LHCN-M2 (cell line): ENCODE results near the gene PPP3R1. TPM values are rescaled to one million over a fixed set of nuclear protein-coding genes. Genes with fewer than 3 reads are reported as not detected.

Experiments
- DNase-seq: peaks from one replicate; pipeline ENCODE4 v3.0.0-alpha.2; 2012; ENCODE audit warnings: low read depth
- total RNA-seq: library from RNA; depleted of rRNA; stranded (reverse); fragments of >200 nt; gene quantifications from 2 replicates; pipeline ENCODE4 v1.2.3, GENCODE V29; 2014; rRNA removed

The PPP3R1 gene
- total RNA-seq, 1 experiment from 2014 or later, result 23.5 TPM

DNA sequence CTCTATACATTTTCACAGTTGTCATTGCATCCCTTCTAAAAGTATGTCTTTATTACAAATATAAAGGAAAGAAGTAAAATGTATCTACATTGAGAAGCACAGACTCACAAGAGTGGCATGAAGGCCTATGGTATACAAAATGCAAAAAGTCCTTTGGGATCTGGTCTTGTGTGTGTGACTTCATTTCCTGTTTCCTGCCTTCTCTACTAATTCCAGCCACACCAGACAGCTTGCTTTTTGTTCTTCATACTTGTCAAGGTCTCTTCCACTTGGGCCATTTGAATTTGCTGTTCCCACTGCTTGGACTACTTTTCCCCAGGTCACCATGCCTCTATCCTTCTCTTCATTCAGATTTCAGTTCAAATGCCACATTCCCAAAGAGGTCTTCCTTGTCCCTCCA lies 101.3 kb downstream of the PPP3R1 start:
- DNase-seq, result no peak

DNA sequence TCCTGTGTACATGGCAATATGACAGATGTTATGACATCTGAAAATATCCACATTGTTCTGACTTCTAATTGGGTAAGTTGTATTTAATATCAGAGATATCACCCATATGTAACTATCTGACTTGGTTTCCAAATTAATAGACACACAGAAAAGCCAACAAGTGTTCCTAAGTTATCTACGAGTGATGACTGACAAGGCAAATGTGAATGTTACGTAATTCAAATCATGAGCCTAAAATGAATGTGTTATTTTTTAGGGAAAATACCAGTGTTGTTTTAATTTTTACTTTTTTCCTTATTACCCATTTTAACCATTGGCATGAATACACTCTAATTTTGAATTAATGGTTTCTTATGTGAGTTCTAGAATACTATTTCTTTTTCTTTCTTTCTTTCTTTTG lies 110.5 kb downstream of the PPP3R1 start:
- DNase-seq, result no peak

DNA sequence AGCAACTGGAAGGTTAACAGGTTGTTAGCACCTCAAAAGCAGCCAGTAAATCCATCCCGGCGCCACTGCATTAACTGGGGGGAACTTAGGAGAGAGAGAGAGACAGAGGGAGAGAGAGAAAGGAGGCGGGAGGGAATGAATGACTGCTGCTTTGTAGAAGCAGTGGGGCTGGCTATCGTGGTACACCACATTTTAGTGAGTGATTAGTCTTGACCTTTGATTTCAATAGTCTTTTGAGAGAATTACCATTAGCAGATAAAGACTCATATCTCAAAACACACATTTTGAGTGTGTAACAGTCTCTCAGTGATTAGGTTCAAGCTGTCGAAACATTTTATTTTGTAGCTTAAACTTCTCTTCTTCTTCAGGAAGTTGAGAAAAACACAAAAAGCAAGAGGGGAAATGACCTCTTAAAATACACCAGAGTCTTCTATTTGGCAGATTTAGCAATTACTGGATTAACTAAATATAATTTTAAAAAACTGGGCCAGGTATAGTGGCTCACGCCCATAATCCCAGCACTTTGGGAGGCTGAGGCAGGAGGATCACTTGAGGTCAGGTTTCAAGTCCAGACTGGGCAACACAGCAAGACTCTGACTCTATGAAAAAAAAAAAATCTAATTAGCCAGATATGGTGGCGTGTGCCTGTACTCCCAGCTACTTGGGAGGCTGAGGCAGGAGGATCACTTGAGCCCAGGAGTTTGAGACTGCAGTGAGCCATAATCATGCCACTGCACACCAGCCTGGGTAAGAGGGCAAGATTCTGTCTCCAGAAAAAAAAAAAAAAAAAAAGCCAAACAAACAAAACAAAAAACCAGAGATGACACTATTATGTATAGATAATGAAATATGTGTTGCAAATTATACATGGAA lies 116.6 kb downstream of the PPP3R1 start:
- DNase-seq, result no peak

DNA sequence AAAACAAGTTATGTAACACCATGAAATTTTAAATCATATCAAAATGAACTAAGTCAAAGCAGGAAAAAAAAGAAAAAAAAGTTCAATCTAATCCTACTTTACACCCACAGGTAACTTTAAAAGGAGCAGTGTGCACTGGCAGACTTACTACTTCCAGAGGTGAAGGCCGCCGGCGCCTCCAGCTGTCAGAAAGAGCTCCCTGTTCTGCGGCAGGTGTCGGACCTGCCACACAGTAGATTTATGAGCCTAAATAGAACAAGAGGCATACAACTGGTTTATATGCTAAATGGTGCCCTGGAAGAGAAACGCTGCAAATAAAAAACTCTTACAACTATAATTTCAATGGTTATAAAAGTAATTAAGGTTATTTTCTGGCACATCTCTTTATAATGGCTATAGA lies 117.8 kb downstream of the PPP3R1 start:
- DNase-seq, result no peak

DNA sequence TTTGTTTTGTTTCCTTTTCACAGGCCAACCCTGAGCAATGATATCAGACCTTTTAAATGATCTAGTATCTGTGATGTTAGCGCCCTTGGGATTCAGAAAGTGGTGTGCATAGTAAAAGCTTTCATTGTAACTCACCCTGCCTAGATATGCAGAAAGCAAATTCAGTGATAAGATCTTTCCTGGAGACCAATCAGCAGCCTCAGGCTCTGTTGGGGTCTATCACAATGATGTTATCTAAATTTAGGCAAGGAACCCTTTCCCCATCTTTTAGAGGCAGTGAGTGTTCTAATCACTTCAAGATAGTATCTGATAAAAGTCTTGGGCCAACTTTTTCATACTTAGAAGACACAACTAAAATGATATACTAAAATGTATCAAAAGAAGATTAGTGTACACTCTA lies 118.2 kb downstream of the PPP3R1 start:
- no peak for DNase-seq

Other genes with a start within 250 kb of the PPP3R1 start
- 47.8 and 55.5 TPM in 2 replicates for gene C1D, start 189.5 kb downstream of the PPP3R1 start, total RNA-seq
- gene PNO1, start 94.6 kb downstream of the PPP3R1 start, total RNA-seq, result 31.7 and 35.3 TPM in 2 replicates
- gene CNRIP1, start 67.4 kb upstream of the PPP3R1 start, total RNA-seq, result 31.6 and 36.4 TPM in 2 replicates
- gene PLEK, start 112.8 kb upstream of the PPP3R1 start, total RNA-seq, result not detected in 2 replicates
- 0.64 and 1.0 TPM in 2 replicates for gene FBXO48, start 214.8 kb upstream of the PPP3R1 start, total RNA-seq
- gene APLF, start 215.1 kb upstream of the PPP3R1 start, total RNA-seq, result 2.0 and 3.4 TPM in 2 replicates